ENCODE measurements around the gene ROR1.

- TF ChIP-seq CTCF (IDR thresholded peaks at IDR 0.05) (no peak), POLR2A (IDR thresholded peaks at IDR 0.05) (no peak)
Measured at GRCh38 chr1:64110924-64111777, 337.3 kb downstream of the ROR1 start.

Measured in thyroid gland (tissue), 4 donors.